IPS-18a (cell line): ENCODE measurements around the gene CREM.

Experiments
- H3K27ac ChIP-seq: one replicate; pipeline ENCODE4 v1.5.1; 2013; ENCODE audit warnings: low read length
- H3K27me3 ChIP-seq: one replicate; pipeline ENCODE4 v1.6.1; 2013; ENCODE audit warnings: mild to moderate bottlenecking, low read length; ENCODE audit not compliant: control insufficient read depth, insufficient read depth
- H3K36me3 ChIP-seq: one replicate; pipeline ENCODE4 v1.6.1; 2013; ENCODE audit warnings: low read depth, low read length; ENCODE audit not compliant: control insufficient read depth
- H3K4me1 ChIP-seq: one replicate; pipeline ENCODE4 v1.6.1; 2013; ENCODE audit warnings: low read depth, low read length; ENCODE audit not compliant: control insufficient read depth
- H3K4me3 ChIP-seq: one replicate; pipeline ENCODE4 v1.5.1; 2013; ENCODE audit warnings: low read length
- H3K9ac ChIP-seq: one replicate; pipeline ENCODE4 v1.6.1; 2013; ENCODE audit warnings: mild to moderate bottlenecking, low read length, moderate library complexity
- H3K9me3 ChIP-seq: one replicate; pipeline ENCODE4 v1.6.1; 2013; ENCODE audit warnings: low read depth, low read length; ENCODE audit not compliant: control insufficient read depth

CREM gene

GRCh38 chr10:35259769-35260397 is 133.2 kb downstream of the CREM start:
- Histone ChIP-seq H3K27me3 (no peaks in the 10 kb centered on the region), H3K36me3 (no peaks in the 10 kb centered on the region), H3K9me3 (no peaks in the 10 kb centered on the region), H3K4me1 (no peaks in the 10 kb centered on the region), H3K9ac (no peak overlapping the region), H3K4me3 (no peak overlapping the region), H3K27ac (no peak overlapping the region)

GRCh38 chr10:35262436-35262835 is 135.8 kb downstream of the CREM start:
- H3K4me1 ChIP-seq = peaks cover 3% of the 10 kb centered on the region
- no peak overlapping the region for H3K27ac ChIP-seq
- H3K9ac ChIP-seq = no peak overlapping the region
- H3K9me3 ChIP-seq = no peaks in the 10 kb centered on the region
- no peaks in the 10 kb centered on the region for H3K27me3 ChIP-seq
- H3K36me3 ChIP-seq = no peaks in the 10 kb centered on the region
- H3K4me3 ChIP-seq = no peak overlapping the region
